PC-3 (cell line): ENCODE data around the gene CYB5D1. TPM values are rescaled to one million over a fixed set of nuclear protein-coding genes. Genes with fewer than 3 reads are reported as not detected.

Experiments used
- ATAC-seq: fragments of 200-7000 bp; cut with Tn5 transposase; 2 replicates; pipeline ENCODE4 v1.9.1; 2020; ENCODE audit warnings: mild to moderate bottlenecking, moderate library complexity
- BruUV-seq: library from RNA; stranded (reverse); fragments of 400-500 nt; replicated peaks from 2 replicates; lab custom pipeline; 2021; lab: Mats Ljungman, UMichigan
- CTCF ChIA-PET: fragments of 300-600 bp; sonication (Branson Sonifier 250); formaldehyde crosslinking; loops from one replicate; lab custom pipeline; 2022; ENCODE audit warnings: antibody characterized with exemption; lab: Charles Lee
- POLR2A ChIA-PET: fragments of 300-600 bp; sonication (Branson Sonifier 250); formaldehyde crosslinking; loops from one replicate; lab custom pipeline; 2022; ENCODE audit warnings: antibody characterized with exemption; ENCODE audit not compliant: unreplicated experiment; lab: Charles Lee
- DNase-seq: peaks from one replicate; pipeline ENCODE4 v3.0.0-alpha.2; 2015
- H2AFZ ChIP-seq: fragments of 300-600 bp; sonication (generic); 2 replicates; pipeline ENCODE4 v1.6.0; 2016; ENCODE audit warnings: antibody characterized with exemption, low read length
- H3F3A ChIP-seq: fragments of 300-600 bp; sonication (generic); one replicate; pipeline ENCODE4 v1.6.0; 2017; ENCODE audit warnings: antibody characterized with exemption, low read length, control low read depth, mild to moderate bottlenecking; ENCODE audit not compliant: unreplicated experiment
- H3K27ac ChIP-seq: fragments of 300-600 bp; sonication (generic); 2 replicates; pipeline ENCODE4 v1.5.1; 2016; ENCODE audit warnings: mild to moderate bottlenecking, low read length
- H3K27me3 ChIP-seq: fragments of 300-600 bp; sonication (generic); 2 replicates; pipeline ENCODE4 v1.6.1; 2016; ENCODE audit warnings: low read length, mixed read lengths
- H3K36me3 ChIP-seq: fragments of 300-600 bp; sonication (generic); 2 replicates; pipeline ENCODE4 v1.6.1; 2016; ENCODE audit warnings: low read depth, mixed run types, low read length, mixed read lengths
- H3K4me1 ChIP-seq: fragments of 300-600 bp; sonication (generic); 2 replicates; pipeline ENCODE4 v1.5.1; 2016; ENCODE audit warnings: low read length; ENCODE audit not compliant: insufficient read depth
- H3K4me2 ChIP-seq: fragments of 300-600 bp; sonication (generic); 2 replicates; pipeline ENCODE4 v1.6.0; 2016; ENCODE audit warnings: low read length
- H3K4me3 ChIP-seq: fragments of 300-600 bp; sonication (generic); 2 replicates; pipeline ENCODE4 v1.5.1; 2016; ENCODE audit warnings: mild to moderate bottlenecking, low read length, mixed read lengths
- H3K79me2 ChIP-seq: fragments of 300-600 bp; sonication (generic); 2 replicates; pipeline ENCODE4 v1.6.1; 2017; ENCODE audit warnings: low read length, mixed read lengths
- H3K9ac ChIP-seq: fragments of 300-600 bp; sonication (generic); 2 replicates; pipeline ENCODE4 v1.6.0; 2016; ENCODE audit warnings: mild to moderate bottlenecking, low read length
- H3K9me2 ChIP-seq: fragments of 300-600 bp; sonication (generic); replicated peaks from 2 replicates; pipeline ENCODE4 v1.6.1; 2016; ENCODE audit warnings: mixed run types, low read length, mixed read lengths
- H3K9me3 ChIP-seq: fragments of 300-600 bp; sonication (generic); 2 replicates; pipeline ENCODE4 v1.6.1; 2016; ENCODE audit warnings: low read length, mixed read lengths
- H4K20me1 ChIP-seq: fragments of 300-600 bp; sonication (generic); 2 replicates; pipeline ENCODE4 v1.6.1; 2016; ENCODE audit warnings: low read length, mixed read lengths
- EZH2 ChIP-seq: fragments of 300-600 bp; sonication (generic); IDR thresholded peaks from one replicate; pipeline ENCODE4 v1.6.1; 2017; ENCODE audit warnings: antibody characterized with exemption, mild to moderate bottlenecking, low read length; ENCODE audit not compliant: unreplicated experiment
- EZH2phosphoT487 ChIP-seq: fragments of 300-600 bp; sonication (generic); IDR thresholded peaks from 2 replicates; pipeline ENCODE4 v1.6.1; 2018; ENCODE audit warnings: mild to moderate bottlenecking, antibody characterized with exemption, low read length, borderline replicate concordance
- intact Hi-C: fragments of 100-400 bp; cut with micrococcal nuclease; formaldehyde crosslinking; loops from 2 replicates; pipeline ENCODE4 v1.9.0; 2023
- total RNA-seq: library from RNA; depleted of rRNA; stranded (reverse); fragments of >200 nt; gene quantifications from 2 replicates; pipeline ENCODE4 v1.2.3, GENCODE V29; 2014
- TF ChIP-seq, protein P1 (sequence below): fragments of 300-600 bp; sonication (generic); conservative IDR thresholded peaks from 2 replicates; pipeline ENCODE4 v1.5.1; 2017; ENCODE audit warnings: antibody characterized with exemption, low read depth, mild to moderate bottlenecking, low read length

The CYB5D1 gene
- total RNA-seq, 1 experiment from 2014 or later: 23.1 TPM

DNA sequence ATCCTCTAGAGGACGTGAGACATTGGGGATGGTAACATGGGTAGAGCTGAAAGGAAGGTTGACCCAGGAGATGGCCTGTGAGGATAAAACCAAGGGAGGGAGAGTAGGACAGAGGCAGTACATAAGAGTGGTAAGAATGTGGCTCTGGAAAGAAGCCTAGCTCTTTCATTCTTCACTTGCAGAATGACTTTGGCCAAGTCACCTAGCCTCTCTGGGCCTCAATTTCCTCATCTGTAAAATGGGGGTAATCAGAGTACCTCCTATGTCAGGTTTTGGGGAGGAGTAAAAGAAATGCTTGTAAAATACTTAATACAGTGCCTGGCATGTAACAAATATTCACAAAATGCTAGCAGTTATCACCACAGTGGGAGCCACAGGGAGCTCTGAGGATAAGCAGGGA is 16.9 kb upstream of the CYB5D1 start:
- H3K9me3 ChIP-seq: no peaks in the 10 kb centered on the region
- peak overlapping the region; percentile 84 for H3K4me3 ChIP-seq
- ChIA-PET POLR2A (no interaction called here), CTCF (no interaction called here)
- H3F3A ChIP-seq: no peaks in the 10 kb centered on the region
- H3K27ac ChIP-seq: peak overlapping the region; percentile 98
- H3K4me1 ChIP-seq: peaks cover 42% of the 10 kb centered on the region
- peak overlapping the region; percentile 88 for H3K4me2 ChIP-seq
- H3K27me3 ChIP-seq: no peaks in the 10 kb centered on the region
- no TSS peak for BruUV-seq
- TF ChIP-seq, protein P1, sequence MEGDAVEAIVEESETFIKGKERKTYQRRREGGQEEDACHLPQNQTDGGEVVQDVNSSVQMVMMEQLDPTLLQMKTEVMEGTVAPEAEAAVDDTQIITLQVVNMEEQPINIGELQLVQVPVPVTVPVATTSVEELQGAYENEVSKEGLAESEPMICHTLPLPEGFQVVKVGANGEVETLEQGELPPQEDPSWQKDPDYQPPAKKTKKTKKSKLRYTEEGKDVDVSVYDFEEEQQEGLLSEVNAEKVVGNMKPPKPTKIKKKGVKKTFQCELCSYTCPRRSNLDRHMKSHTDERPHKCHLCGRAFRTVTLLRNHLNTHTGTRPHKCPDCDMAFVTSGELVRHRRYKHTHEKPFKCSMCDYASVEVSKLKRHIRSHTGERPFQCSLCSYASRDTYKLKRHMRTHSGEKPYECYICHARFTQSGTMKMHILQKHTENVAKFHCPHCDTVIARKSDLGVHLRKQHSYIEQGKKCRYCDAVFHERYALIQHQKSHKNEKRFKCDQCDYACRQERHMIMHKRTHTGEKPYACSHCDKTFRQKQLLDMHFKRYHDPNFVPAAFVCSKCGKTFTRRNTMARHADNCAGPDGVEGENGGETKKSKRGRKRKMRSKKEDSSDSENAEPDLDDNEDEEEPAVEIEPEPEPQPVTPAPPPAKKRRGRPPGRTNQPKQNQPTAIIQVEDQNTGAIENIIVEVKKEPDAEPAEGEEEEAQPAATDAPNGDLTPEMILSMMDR: no peak
- TF ChIP-seq EZH2 (no peak), EZH2phosphoT487 (no peak)
- no peak overlapping the region for H2AFZ ChIP-seq
- intact Hi-C loops: loop anchor here (5.0 kb wide), 1 partner anchor 99 kb away; no protein-coding TSS in a partner anchor
- H4K20me1 ChIP-seq: no peaks in the 10 kb centered on the region
- peak overlapping the region; percentile 100 for H3K9ac ChIP-seq
- DNase-seq: no peak
- peaks cover 43% of the 10 kb centered on the region for H3K79me2 ChIP-seq
- H3K9me2 ChIP-seq: no peaks in the 10 kb centered on the region
- H3K36me3 ChIP-seq: no peaks in the 10 kb centered on the region
- ATAC-seq: no peak

DNA sequence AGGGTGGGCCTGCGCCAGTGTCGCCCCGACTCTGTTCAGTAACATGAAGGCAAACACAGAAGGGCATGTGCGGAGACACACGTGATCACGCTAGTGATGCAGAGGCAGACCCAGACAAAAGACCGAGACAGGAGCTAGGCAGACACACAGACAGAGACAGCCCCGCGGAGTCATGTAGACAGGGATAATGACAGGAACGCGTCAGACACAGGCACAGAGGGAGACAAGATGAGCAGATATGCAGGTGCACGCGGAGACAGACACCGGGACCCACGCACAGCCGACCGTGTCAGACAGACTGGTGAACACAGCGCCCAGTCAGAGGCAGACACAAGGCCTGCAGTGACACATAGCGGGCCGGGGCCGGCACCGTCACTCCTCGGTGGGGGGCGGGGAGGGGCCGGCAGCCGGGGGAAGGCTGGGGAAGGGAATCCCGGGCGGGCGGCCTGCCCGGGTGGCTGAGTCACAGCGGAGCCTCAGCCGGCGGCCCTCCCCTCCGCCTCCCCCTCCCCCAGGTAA is 16.3 kb upstream of the CYB5D1 start:
- TF ChIP-seq EZH2 (no peak), EZH2phosphoT487 (no peak)
- TF ChIP-seq, protein P1: peak; percentile 25; the same call in 1 of the 2 replicates
- no peaks in the 10 kb centered on the region for H3K9me3 ChIP-seq
- no TSS peak for BruUV-seq
- ChIA-PET POLR2A (no interaction called here), CTCF (no interaction called here)
- H3K27me3 ChIP-seq: no peaks in the 10 kb centered on the region
- peaks cover 42% of the 10 kb centered on the region for H3K4me1 ChIP-seq
- H3F3A ChIP-seq: no peaks in the 10 kb centered on the region
- H3K9ac ChIP-seq: peak overlapping the region; percentile 100
- peak; percentile 83 for DNase-seq
- peak overlapping the region; percentile 84 for H3K4me3 ChIP-seq
- peak overlapping the region; percentile 98 for H3K27ac ChIP-seq
- H3K9me2 ChIP-seq: no peaks in the 10 kb centered on the region
- H2AFZ ChIP-seq: no peak overlapping the region; the same call in 1 of the 2 replicates
- peaks cover 43% of the 10 kb centered on the region for H3K79me2 ChIP-seq
- ATAC-seq: peak; percentile 32
- H3K36me3 ChIP-seq: no peaks in the 10 kb centered on the region
- peak overlapping the region; percentile 88 for H3K4me2 ChIP-seq
- intact Hi-C loops: loop anchor here (5.0 kb wide), 1 partner anchor 99 kb away; no protein-coding TSS in a partner anchor
- no peaks in the 10 kb centered on the region for H4K20me1 ChIP-seq

DNA sequence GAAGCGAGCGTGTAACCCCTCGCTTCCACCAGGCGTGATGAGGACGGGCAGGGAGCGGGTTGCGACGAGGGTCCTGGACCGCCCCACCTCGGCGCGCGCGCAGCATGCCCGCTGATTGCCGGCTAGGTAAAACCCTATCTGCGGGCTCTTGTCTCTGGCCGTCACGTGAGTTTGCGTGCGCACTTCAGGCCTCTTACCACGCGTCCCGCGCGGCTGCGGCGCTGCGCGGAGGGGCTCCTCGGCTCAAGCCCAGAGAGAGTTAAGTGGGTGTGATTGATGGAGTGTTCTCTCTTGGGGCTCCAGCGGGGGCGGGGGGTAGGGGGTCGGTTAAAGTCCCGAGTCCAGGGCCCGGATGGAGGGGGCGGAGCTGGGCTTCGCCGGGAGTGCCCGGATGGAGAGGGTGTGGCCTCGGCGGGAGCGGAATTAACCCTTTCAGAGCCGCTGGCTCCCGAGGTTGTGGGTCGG is 15.9 kb upstream of the CYB5D1 start:
- H3K9ac ChIP-seq: peak overlapping the region; percentile 100
- H3K4me1 ChIP-seq: peaks cover 38% of the 10 kb centered on the region
- intact Hi-C loops: loop anchor here (2.0 to 5.0 kb wide), 2 partner anchors 15 to 100 kb away; partner anchors contain the start of gene NAA38
- peak overlapping the region; percentile 88 for H3K4me2 ChIP-seq
- H4K20me1 ChIP-seq: no peaks in the 10 kb centered on the region
- ATAC-seq (peak; percentile 30), DNase-seq (peak; percentile 73)
- H3K79me2 ChIP-seq: peaks cover 43% of the 10 kb centered on the region
- CTCF ChIA-PET: no interaction called here
- peak overlapping the region; percentile 98 for H3K27ac ChIP-seq
- H3K9me2 ChIP-seq: no peaks in the 10 kb centered on the region
- BruUV-seq: no TSS peak
- TF ChIP-seq, protein P1: no peak
- TF ChIP-seq EZH2 (no peak), EZH2phosphoT487 (no peak)
- no peaks in the 10 kb centered on the region for H3K27me3 ChIP-seq
- H2AFZ ChIP-seq: peak overlapping the region; percentile 76
- H3K36me3 ChIP-seq: no peaks in the 10 kb centered on the region; the same call in 1 of the 2 replicates
- H3F3A ChIP-seq: no peaks in the 10 kb centered on the region
- POLR2A ChIA-PET: no interaction called here
- H3K9me3 ChIP-seq: no peaks in the 10 kb centered on the region
- H3K4me3 ChIP-seq: peak overlapping the region; percentile 84
